ENCODE results near the gene ROMO1.
A peak's percentile ranks its signal among the peaks of the same experiment; 100 is the strongest.

The ROMO1 gene

GRCh38 chr20:35654415-35654814 lies 44.8 kb upstream of the ROMO1 start:
- no peak overlapping the region for H3K4me3 ChIP-seq (ENCODE audit: low read depth, low read length)
- TF ChIP-seq CTCF (IDR thresholded peaks at IDR 0.05; ENCODE audit: insufficient read depth, low read depth, low read length, missing control alignments): no peak
- DNase-seq (ENCODE audit: low read depth): no peak

GRCh38 chr20:35657271-35657670 lies 41.9 kb upstream of the ROMO1 start:
- no peak overlapping the region for H3K4me3 ChIP-seq (ENCODE audit: low read depth, low read length)
- no peak for DNase-seq (ENCODE audit: low read depth)
- no peak for TF ChIP-seq CTCF (IDR thresholded peaks at IDR 0.05; ENCODE audit: insufficient read depth, low read depth, low read length, missing control alignments)

- no peak for TF ChIP-seq CTCF (IDR thresholded peaks at IDR 0.05; ENCODE audit: insufficient read depth, low read depth, low read length, missing control alignments)
- H3K4me3 ChIP-seq (ENCODE audit: low read depth, low read length): no peak overlapping the region
- DNase-seq (ENCODE audit: low read depth): peak; percentile 21
Observed at GRCh38 chr20:35660122-35660937, 38.9 kb upstream of the ROMO1 start.

- DNase-seq (ENCODE audit: low read depth): no peak
- H3K4me3 ChIP-seq (ENCODE audit: low read depth, low read length): peak overlapping the region; percentile 91
- TF ChIP-seq CTCF (IDR thresholded peaks at IDR 0.05; ENCODE audit: insufficient read depth, low read depth, low read length, missing control alignments): no peak
Observed at GRCh38 chr20:35661053-35661452, 38.2 kb upstream of the ROMO1 start.

GRCh38 chr20:35661908-35662307 lies 37.3 kb upstream of the ROMO1 start:
- H3K4me3 ChIP-seq (ENCODE audit: low read depth, low read length): peak overlapping the region; percentile 91
- no peak for TF ChIP-seq CTCF (IDR thresholded peaks at IDR 0.05; ENCODE audit: insufficient read depth, low read depth, low read length, missing control alignments)
- no peak for DNase-seq (ENCODE audit: low read depth)

- no peak for TF ChIP-seq CTCF (IDR thresholded peaks at IDR 0.05; ENCODE audit: insufficient read depth, low read depth, low read length, missing control alignments)
- peak; percentile 14 for DNase-seq (ENCODE audit: low read depth)
- peak overlapping the region; percentile 91 for H3K4me3 ChIP-seq (ENCODE audit: low read depth, low read length)
Observed at GRCh38 chr20:35662551-35662950, 36.7 kb upstream of the ROMO1 start.

All from GM12865 (cell line).